Measurements from ENCODE around the gene KRTAP13-1.

- TF ChIP-seq CTCF (IDR thresholded peaks at IDR 0.05; ENCODE audit: poor library complexity, severe bottlenecking): no peak
- no peak for TF ChIP-seq EZH2 (IDR thresholded peaks at IDR 0.05; ENCODE audit: borderline replicate concordance, insufficient read depth, low read length, poor library complexity, severe bottlenecking)
- no peak for TF ChIP-seq REST (IDR thresholded peaks at IDR 0.05; ENCODE audit: borderline replicate concordance)
- no peak for TF ChIP-seq RAD21 (conservative IDR thresholded peaks at IDR 0.05)
- TF ChIP-seq EP300 (conservative IDR thresholded peaks at IDR 0.05; ENCODE audit: poor library complexity, severe bottlenecking): no peak
- no peak for TF ChIP-seq TAF1 (IDR thresholded peaks at IDR 0.05; ENCODE audit: low read depth)
- TF ChIP-seq POLR2AphosphoS5 (IDR thresholded peaks at IDR 0.05): no peak
- no peak for TF ChIP-seq MXI1 (conservative IDR thresholded peaks at IDR 0.05; ENCODE audit: poor library complexity, severe bottlenecking)
- no peak for TF ChIP-seq SMC3 (conservative IDR thresholded peaks at IDR 0.05; ENCODE audit: poor library complexity)
Observed at GRCh38 chr21:30430170-30430655, 34.4 kb downstream of the KRTAP13-1 start, which contains the start of gene KRTAP13-4.

Data from neural cell (in vitro differentiated cells).